Right atrium auricular region (tissue), 2 donors: ENCODE data around the gene ICAM2. TPM values are rescaled to one million over a fixed set of nuclear protein-coding genes. Genes with fewer than 3 reads are reported as not detected.

Source experiments
- DNase-seq: peaks from one replicate; pipeline ENCODE4 v3.0.0-alpha.2; 2019; ENCODE audit warnings: low spot score
- H3K27ac ChIP-seq, 2 donors: fragments of 200-600 bp; sonication (generic); 1 replicate in 1 of 2; 2 replicates in 1 of 2; pipeline ENCODE4 v1.5.1; 2016 to 2019
- H3K27me3 ChIP-seq, 2 donors: fragments of 200-600 bp; sonication (generic); one replicate each; pipeline versions ENCODE4 v1.5.1 to v1.6.0; 2017 to 2019
- H3K36me3 ChIP-seq: fragments of 200-600 bp; sonication (generic); one replicate; pipeline ENCODE4 v1.5.1; 2016
- H3K4me1 ChIP-seq, 2 donors: fragments of 200-600 bp; sonication (generic); one replicate each; pipeline versions ENCODE4 v1.5.1 to v1.6.0; 2017 to 2019
- H3K4me3 ChIP-seq, 2 donors: fragments of 200-600 bp; sonication (generic); 1 replicate in 1 of 2; 2 replicates in 1 of 2; pipeline ENCODE4 v1.5.1; 2017 to 2019; ENCODE audit warnings: mild to moderate bottlenecking in 1 of 2, moderate library complexity in 1 of 2
- H3K9me3 ChIP-seq, 2 donors: fragments of 200-600 bp; sonication (generic); one replicate each; pipeline ENCODE4 v1.5.1; 2019
- total RNA-seq, 2 donors: library from RNA; depleted of rRNA; stranded (reverse); fragments of >200 nt; gene quantifications; one replicate each; pipeline ENCODE4 v1.1.0, GENCODE V29; 2016
- TF ChIP-seq, protein P1 (sequence below), 2 donors: fragments of 200-600 bp; sonication (generic); IDR thresholded peaks; one replicate each; pipeline ENCODE4 v1.5.1; 2019; ENCODE audit warnings: antibody characterized with exemption in 2 of 2

ICAM2 gene
- total RNA-seq, 2 donors from 2014 or later, result 74.6 to 109 TPM

DNA sequence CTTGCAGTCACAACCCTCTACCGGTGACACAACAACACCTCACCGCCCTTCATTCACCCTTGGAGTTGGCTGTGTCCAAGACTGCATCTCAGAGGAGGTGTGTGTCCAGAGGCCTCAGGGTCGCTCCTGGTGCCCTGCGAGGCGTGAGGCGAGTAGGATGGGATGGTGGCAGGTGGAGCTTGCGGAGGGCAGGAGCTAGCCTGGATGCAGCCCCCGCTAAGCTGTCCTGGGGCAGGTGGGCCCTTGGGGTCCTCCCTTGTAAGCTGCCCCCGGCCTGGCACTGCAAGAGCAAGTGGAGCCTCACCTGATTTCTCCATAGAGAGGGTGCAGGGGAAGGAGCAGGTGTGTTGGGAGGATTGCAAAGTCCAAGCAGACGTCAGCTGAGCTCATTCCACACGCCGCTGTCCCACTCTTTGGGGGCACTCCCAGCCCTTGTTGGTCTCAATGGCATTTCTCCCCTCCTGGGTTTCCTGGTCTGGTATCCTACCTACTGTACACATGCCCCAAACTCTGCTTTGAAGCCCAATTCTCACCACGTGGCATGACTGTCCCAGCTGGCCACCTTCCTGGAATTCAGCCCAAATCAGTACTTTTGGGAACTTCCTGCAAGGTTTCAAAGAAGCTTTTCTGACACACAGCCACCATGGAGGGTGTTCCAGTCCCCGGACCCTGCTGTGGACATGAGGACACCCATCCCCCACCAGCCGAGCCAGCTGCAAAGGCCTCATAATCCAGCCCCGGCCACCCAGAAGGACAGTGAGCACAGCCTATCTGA, 18.1 kb upstream of the ICAM2 start:
- H3K27ac ChIP-seq, result no peak overlapping the region
- H3K4me3 ChIP-seq, result no peak overlapping the region
- peaks cover 7% of the 10 kb centered on the region for H3K36me3 ChIP-seq
- DNase-seq, result no peak
- H3K9me3 ChIP-seq, result no peaks in the 10 kb centered on the region
- no peaks in the 10 kb centered on the region for H3K4me1 ChIP-seq
- no peaks in the 10 kb centered on the region for H3K27me3 ChIP-seq
- TF ChIP-seq, protein P1, sequence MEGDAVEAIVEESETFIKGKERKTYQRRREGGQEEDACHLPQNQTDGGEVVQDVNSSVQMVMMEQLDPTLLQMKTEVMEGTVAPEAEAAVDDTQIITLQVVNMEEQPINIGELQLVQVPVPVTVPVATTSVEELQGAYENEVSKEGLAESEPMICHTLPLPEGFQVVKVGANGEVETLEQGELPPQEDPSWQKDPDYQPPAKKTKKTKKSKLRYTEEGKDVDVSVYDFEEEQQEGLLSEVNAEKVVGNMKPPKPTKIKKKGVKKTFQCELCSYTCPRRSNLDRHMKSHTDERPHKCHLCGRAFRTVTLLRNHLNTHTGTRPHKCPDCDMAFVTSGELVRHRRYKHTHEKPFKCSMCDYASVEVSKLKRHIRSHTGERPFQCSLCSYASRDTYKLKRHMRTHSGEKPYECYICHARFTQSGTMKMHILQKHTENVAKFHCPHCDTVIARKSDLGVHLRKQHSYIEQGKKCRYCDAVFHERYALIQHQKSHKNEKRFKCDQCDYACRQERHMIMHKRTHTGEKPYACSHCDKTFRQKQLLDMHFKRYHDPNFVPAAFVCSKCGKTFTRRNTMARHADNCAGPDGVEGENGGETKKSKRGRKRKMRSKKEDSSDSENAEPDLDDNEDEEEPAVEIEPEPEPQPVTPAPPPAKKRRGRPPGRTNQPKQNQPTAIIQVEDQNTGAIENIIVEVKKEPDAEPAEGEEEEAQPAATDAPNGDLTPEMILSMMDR (IDR thresholded peaks at IDR 0.05), result no peak

DNA sequence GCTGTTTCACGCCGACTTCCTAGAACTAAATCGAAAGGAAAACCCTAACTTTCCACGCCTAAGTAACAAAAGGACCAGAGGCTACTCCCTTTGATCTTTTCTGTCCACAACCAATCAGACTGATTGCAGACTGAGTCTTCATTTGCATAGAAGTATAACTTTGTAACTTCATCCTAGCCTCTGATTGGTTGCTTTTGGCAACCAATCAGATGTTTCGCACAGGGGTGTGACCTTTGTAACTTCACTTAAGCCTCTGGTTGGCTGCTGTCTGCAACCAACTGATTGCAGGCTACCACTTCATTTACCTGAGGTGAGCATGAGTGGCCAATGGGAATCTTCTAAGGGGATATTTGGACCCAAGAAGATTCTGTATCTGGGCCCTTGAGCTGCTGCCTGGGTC, 17.4 kb upstream of the ICAM2 start:
- Histone ChIP-seq H3K27ac (no peak overlapping the region), H3K4me3 (no peak overlapping the region), H3K4me1 (no peaks in the 10 kb centered on the region), H3K36me3 (no peaks in the 10 kb centered on the region), H3K27me3 (no peaks in the 10 kb centered on the region), H3K9me3 (no peaks in the 10 kb centered on the region)
- TF ChIP-seq, protein P1 (IDR thresholded peaks at IDR 0.05), result no peak
- no peak for DNase-seq

DNA sequence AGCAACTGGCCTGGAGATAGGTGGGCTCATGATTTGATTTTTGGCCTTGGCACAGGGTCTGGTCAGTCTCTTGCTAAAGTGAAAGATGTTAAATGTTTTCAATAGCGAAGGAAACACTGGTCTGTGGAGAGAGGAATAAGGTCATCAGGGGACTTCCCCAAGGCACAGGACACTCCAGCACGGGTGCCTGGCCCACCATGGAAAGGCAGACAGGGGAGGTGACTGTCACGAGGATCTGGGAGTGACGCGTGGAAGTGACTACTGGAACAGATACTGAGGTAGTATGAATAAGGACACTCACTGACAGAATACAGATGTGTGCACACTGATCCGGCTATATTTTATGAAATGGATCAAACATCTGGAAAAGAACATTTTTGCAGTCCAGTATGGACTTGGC, 16.7 kb upstream of the ICAM2 start:
- Histone ChIP-seq H3K27ac (no peak overlapping the region), H3K9me3 (no peaks in the 10 kb centered on the region), H3K4me3 (no peak overlapping the region), H3K36me3 (no peaks in the 10 kb centered on the region), H3K27me3 (no peaks in the 10 kb centered on the region), H3K4me1 (no peaks in the 10 kb centered on the region)
- DNase-seq, result no peak
- TF ChIP-seq, protein P1 (IDR thresholded peaks at IDR 0.05), result no peak

DNA sequence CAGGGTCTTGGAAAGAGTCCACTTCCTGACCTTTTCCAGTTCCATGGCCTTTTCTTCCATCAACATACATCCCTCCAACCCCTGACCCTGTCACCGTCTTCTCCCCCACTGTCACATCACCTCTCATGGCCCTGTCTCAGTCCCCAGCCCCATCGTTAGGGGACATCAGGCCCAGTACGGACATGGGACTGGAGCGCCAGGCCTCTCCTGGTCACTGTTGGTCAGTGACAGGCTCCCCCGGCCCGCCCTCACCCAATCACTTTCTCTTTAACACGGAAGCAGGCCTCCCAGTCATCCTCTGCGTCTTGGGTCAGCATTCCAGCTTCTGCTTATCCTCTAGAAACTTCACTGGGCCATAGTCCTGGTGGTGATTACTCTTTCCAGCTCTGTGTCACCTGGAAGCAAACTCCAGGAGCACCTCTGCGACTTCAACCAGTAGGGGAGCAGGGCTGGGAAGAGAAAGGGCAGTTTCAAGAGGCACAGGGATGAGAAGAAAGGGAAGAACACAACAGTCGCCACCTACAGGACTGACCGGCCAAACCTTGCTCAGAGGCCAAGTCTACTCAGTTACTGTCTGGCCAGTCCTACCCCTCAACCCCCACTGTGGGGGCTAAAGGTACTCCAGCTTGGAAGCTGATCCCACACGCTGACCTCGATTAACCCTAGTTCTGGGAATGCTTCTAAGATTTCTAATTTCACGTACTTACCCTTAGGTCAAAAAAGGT, 15.9 kb upstream of the ICAM2 start:
- no peaks in the 10 kb centered on the region for H3K9me3 ChIP-seq
- no peaks in the 10 kb centered on the region for H3K27me3 ChIP-seq
- H3K27ac ChIP-seq, result no peak overlapping the region
- no peak for DNase-seq
- TF ChIP-seq, protein P1 (IDR thresholded peaks at IDR 0.05), result no peak
- no peak overlapping the region for H3K4me3 ChIP-seq
- H3K36me3 ChIP-seq, result no peaks in the 10 kb centered on the region
- no peaks in the 10 kb centered on the region for H3K4me1 ChIP-seq

DNA sequence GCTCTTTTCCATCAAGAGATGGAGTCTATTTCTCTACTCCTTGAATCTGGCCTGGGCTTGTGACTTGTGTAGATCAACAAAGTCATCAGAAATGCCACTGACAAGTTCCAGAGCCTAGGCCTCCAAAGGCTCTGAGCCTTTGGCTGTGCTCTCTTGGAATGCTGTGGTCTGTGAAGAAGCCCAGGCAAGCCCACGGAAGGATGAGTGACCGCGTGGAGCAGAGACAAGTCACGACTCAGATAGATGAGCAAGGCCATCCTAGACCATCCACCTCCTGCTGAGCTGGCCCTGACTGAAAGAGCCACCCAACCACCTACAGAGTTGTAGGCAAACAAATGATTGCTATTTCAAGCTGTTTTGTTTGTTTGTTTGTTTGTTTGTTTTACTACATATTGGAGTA, 11.6 kb upstream of the ICAM2 start:
- H3K4me1 ChIP-seq, result no peaks in the 10 kb centered on the region
- no peaks in the 10 kb centered on the region for H3K9me3 ChIP-seq
- TF ChIP-seq, protein P1 (IDR thresholded peaks at IDR 0.05), result no peak
- H3K4me3 ChIP-seq, result no peak overlapping the region
- no peak for DNase-seq
- no peak overlapping the region for H3K27ac ChIP-seq
- H3K36me3 ChIP-seq, result no peaks in the 10 kb centered on the region
- no peaks in the 10 kb centered on the region for H3K27me3 ChIP-seq
